ENCODE data around the gene OGFOD1. TPM values are rescaled to one million over a fixed set of nuclear protein-coding genes. Genes with fewer than 3 reads are reported as not detected.

The OGFOD1 gene
- 54.7 TPM for polyA plus RNA-seq (2013, experiment 1 of 2)
- 45.4 TPM for polyA plus RNA-seq (2013, experiment 2 of 2)

- Histone ChIP-seq H3K4me3 (ENCODE audit: extremely low read depth, insufficient read depth, low read length, poor library complexity, severe bottlenecking) (peak within 1 kb of the TSS; percentile 98), H3K36me3 (ENCODE audit: control insufficient read depth, insufficient read depth, low read length) (peaks cover 45% of the 10 kb centered on the region), H3K9me3 (ENCODE audit: control insufficient read depth, low read length) (no peaks in the 10 kb centered on the region), H3K4me1 (ENCODE audit: control insufficient read depth, insufficient read depth, low read length, poor library complexity, severe bottlenecking) (peaks cover 25% of the 10 kb centered on the region), H3K27ac (ENCODE audit: low read depth, low read length, severe bottlenecking) (peak within 1 kb of the TSS; percentile 82)
- WGBS, 2 experiments (ENCODE audit: insufficient coverage in 2 of 2): 0% methylated on average over 55 to 56 of the region's 56 CpGs
Observed at GRCh38 chr16:56450986-56451752, at the start of gene OGFOD1, which contains the start of gene NUDT21. Gene OGFOD1, plus strand, starts transcription at chr16:56451554. Its CDS starts 59 bp downstream, at chr16:56451613. Gene NUDT21, minus strand, starts transcription at chr16:56451332. Its CDS starts 130 bp downstream, at chr16:56451202.

GRCh38 chr16:56405977-56406672 lies 45.2 kb upstream of the OGFOD1 start:
- 40 to 50% methylated on average over 1 of the region's 4 CpGs for WGBS, 2 experiments (ENCODE audit: insufficient coverage in 2 of 2)
- Histone ChIP-seq H3K9me3 (ENCODE audit: control insufficient read depth, low read length) (no peaks in the 10 kb centered on the region), H3K36me3 (ENCODE audit: control insufficient read depth, insufficient read depth, low read length) (peaks cover 70% of the 10 kb centered on the region), H3K27ac (ENCODE audit: low read depth, low read length, severe bottlenecking) (no peak overlapping the region), H3K4me1 (ENCODE audit: control insufficient read depth, insufficient read depth, low read length, poor library complexity, severe bottlenecking) (no peaks in the 10 kb centered on the region), H3K4me3 (ENCODE audit: extremely low read depth, insufficient read depth, low read length, poor library complexity, severe bottlenecking) (no peak overlapping the region)

GRCh38 chr16:56408379-56409098 lies 42.8 kb upstream of the OGFOD1 start:
- WGBS, 2 experiments (ENCODE audit: insufficient coverage in 2 of 2): 81 to 82% methylated on average over 6 to 7 of the region's 7 CpGs
- Histone ChIP-seq H3K4me3 (ENCODE audit: extremely low read depth, insufficient read depth, low read length, poor library complexity, severe bottlenecking) (no peak overlapping the region), H3K27ac (ENCODE audit: low read depth, low read length, severe bottlenecking) (no peak overlapping the region), H3K36me3 (ENCODE audit: control insufficient read depth, insufficient read depth, low read length) (peaks cover 66% of the 10 kb centered on the region), H3K9me3 (ENCODE audit: control insufficient read depth, low read length) (no peaks in the 10 kb centered on the region), H3K4me1 (ENCODE audit: control insufficient read depth, insufficient read depth, low read length, poor library complexity, severe bottlenecking) (no peaks in the 10 kb centered on the region)

- H3K27ac ChIP-seq (ENCODE audit: low read depth, low read length, severe bottlenecking): no peak overlapping the region
- 83 to 95% methylated on average over 1 to 3 of the region's 4 CpGs for WGBS, 2 experiments (ENCODE audit: insufficient coverage in 2 of 2)
- no peaks in the 10 kb centered on the region for H3K9me3 ChIP-seq (ENCODE audit: control insufficient read depth, low read length)
- H3K36me3 ChIP-seq (ENCODE audit: control insufficient read depth, insufficient read depth, low read length): peaks cover 63% of the 10 kb centered on the region
- no peaks in the 10 kb centered on the region for H3K4me1 ChIP-seq (ENCODE audit: control insufficient read depth, insufficient read depth, low read length, poor library complexity, severe bottlenecking)
- H3K4me3 ChIP-seq (ENCODE audit: extremely low read depth, insufficient read depth, low read length, poor library complexity, severe bottlenecking): no peak overlapping the region
Observed at GRCh38 chr16:56409195-56409594, 42.2 kb upstream of the OGFOD1 start.

GRCh38 chr16:56411123-56411522 lies 40.2 kb upstream of the OGFOD1 start:
- Histone ChIP-seq H3K4me3 (ENCODE audit: extremely low read depth, insufficient read depth, low read length, poor library complexity, severe bottlenecking) (no peak overlapping the region), H3K9me3 (ENCODE audit: control insufficient read depth, low read length) (no peaks in the 10 kb centered on the region), H3K27ac (ENCODE audit: low read depth, low read length, severe bottlenecking) (no peak overlapping the region), H3K36me3 (ENCODE audit: control insufficient read depth, insufficient read depth, low read length) (peaks cover 47% of the 10 kb centered on the region), H3K4me1 (ENCODE audit: control insufficient read depth, insufficient read depth, low read length, poor library complexity, severe bottlenecking) (peaks cover 6% of the 10 kb centered on the region)
- 95 to 100% methylated on average over 2 of the region's 5 CpGs for WGBS, 2 experiments (ENCODE audit: insufficient coverage in 2 of 2)

- 100% methylated on average over 2 of the region's 2 CpGs for WGBS, 2 experiments (ENCODE audit: insufficient coverage in 2 of 2)
- peaks cover 47% of the 10 kb centered on the region for H3K36me3 ChIP-seq (ENCODE audit: control insufficient read depth, insufficient read depth, low read length)
Observed at GRCh38 chr16:56411624-56412023, 39.7 kb upstream of the OGFOD1 start.

GRCh38 chr16:56413381-56413780 lies 38.0 kb upstream of the OGFOD1 start:
- Histone ChIP-seq H3K27ac (ENCODE audit: low read depth, low read length, severe bottlenecking) (no peak overlapping the region), H3K36me3 (ENCODE audit: control insufficient read depth, insufficient read depth, low read length) (peaks cover 45% of the 10 kb centered on the region), H3K4me1 (ENCODE audit: control insufficient read depth, insufficient read depth, low read length, poor library complexity, severe bottlenecking) (peaks cover 6% of the 10 kb centered on the region), H3K9me3 (ENCODE audit: control insufficient read depth, low read length) (no peaks in the 10 kb centered on the region), H3K4me3 (ENCODE audit: extremely low read depth, insufficient read depth, low read length, poor library complexity, severe bottlenecking) (no peak overlapping the region)
- 54 to 79% methylated on average over 3 to 5 of the region's 5 CpGs for WGBS, 2 experiments (ENCODE audit: insufficient coverage in 2 of 2)

More at GRCh38 chr16:56411624-56412023, 39.7 kb upstream of the OGFOD1 start:
- Histone ChIP-seq H3K4me1 (ENCODE audit: control insufficient read depth, insufficient read depth, low read length, poor library complexity, severe bottlenecking) (peaks cover 6% of the 10 kb centered on the region), H3K27ac (ENCODE audit: low read depth, low read length, severe bottlenecking) (no peak overlapping the region), H3K4me3 (ENCODE audit: extremely low read depth, insufficient read depth, low read length, poor library complexity, severe bottlenecking) (no peak overlapping the region), H3K9me3 (ENCODE audit: control insufficient read depth, low read length) (no peaks in the 10 kb centered on the region)

GRCh38 chr16:56414366-56414765 lies 37.0 kb upstream of the OGFOD1 start:
- no CpG with 5 or more reads among the region's 5 CpGs for WGBS, 2 experiments (ENCODE audit: insufficient coverage in 2 of 2)
- H3K36me3 ChIP-seq (ENCODE audit: control insufficient read depth, insufficient read depth, low read length): peaks cover 35% of the 10 kb centered on the region
- no peak overlapping the region for H3K4me3 ChIP-seq (ENCODE audit: extremely low read depth, insufficient read depth, low read length, poor library complexity, severe bottlenecking)
- no peaks in the 10 kb centered on the region for H3K9me3 ChIP-seq (ENCODE audit: control insufficient read depth, low read length)
- H3K4me1 ChIP-seq (ENCODE audit: control insufficient read depth, insufficient read depth, low read length, poor library complexity, severe bottlenecking): peaks cover 6% of the 10 kb centered on the region
- no peak overlapping the region for H3K27ac ChIP-seq (ENCODE audit: low read depth, low read length, severe bottlenecking)

- no peak overlapping the region for H3K27ac ChIP-seq (ENCODE audit: low read depth, low read length, severe bottlenecking)
- WGBS, 2 experiments (ENCODE audit: insufficient coverage in 2 of 2): 94% methylated on average over 3 of the region's 4 CpGs; no CpG with 5 or more reads in 1 of the 2 experiments
- peaks cover 29% of the 10 kb centered on the region for H3K36me3 ChIP-seq (ENCODE audit: control insufficient read depth, insufficient read depth, low read length)
- H3K9me3 ChIP-seq (ENCODE audit: control insufficient read depth, low read length): no peaks in the 10 kb centered on the region
- peaks cover 9% of the 10 kb centered on the region for H3K4me1 ChIP-seq (ENCODE audit: control insufficient read depth, insufficient read depth, low read length, poor library complexity, severe bottlenecking)
- H3K4me3 ChIP-seq (ENCODE audit: extremely low read depth, insufficient read depth, low read length, poor library complexity, severe bottlenecking): no peak overlapping the region
Observed at GRCh38 chr16:56415875-56416274, 35.5 kb upstream of the OGFOD1 start.

- Histone ChIP-seq H3K4me1 (ENCODE audit: control insufficient read depth, insufficient read depth, low read length, poor library complexity, severe bottlenecking) (peaks cover 9% of the 10 kb centered on the region), H3K9me3 (ENCODE audit: control insufficient read depth, low read length) (no peaks in the 10 kb centered on the region), H3K36me3 (ENCODE audit: control insufficient read depth, insufficient read depth, low read length) (peaks cover 17% of the 10 kb centered on the region), H3K27ac (ENCODE audit: low read depth, low read length, severe bottlenecking) (no peak overlapping the region), H3K4me3 (ENCODE audit: extremely low read depth, insufficient read depth, low read length, poor library complexity, severe bottlenecking) (no peak overlapping the region)
- WGBS, 2 experiments (ENCODE audit: insufficient coverage in 2 of 2): 100% methylated on average over 1 of the region's 4 CpGs; no CpG with 5 or more reads in 1 of the 2 experiments
Observed at GRCh38 chr16:56417138-56417537, 34.2 kb upstream of the OGFOD1 start.
